Astrocyte (in vitro differentiated cells and primary cell): ENCODE data around the gene PLG. TPM values are rescaled to one million over a fixed set of nuclear protein-coding genes. Genes with fewer than 3 reads are reported as not detected.
"Not testable (repeated sequence)": the region's sequence is repeated elsewhere in the genome, so short reads cannot be mapped to it uniquely, and the experiment has no call there.

Experiments used
- DNase-seq: peaks from one replicate; pipeline ENCODE4 v3.0.0-alpha.2; 2010; ENCODE audit warnings: low read depth
- FAIRE-seq: peaks from 2 replicates; lab custom pipeline; 2011; peaks lifted over from hg19 to GRCh38; lab: Jason Lieb, UNC
- H2AFZ ChIP-seq: 2 replicates; pipeline ENCODE4 v1.6.0; 2012; ENCODE audit warnings: low read depth, low read length, inconsistent platforms
- H3K27ac ChIP-seq: 2 replicates; pipeline ENCODE4 v1.5.1; 2011; ENCODE audit warnings: low read depth, low read length, inconsistent platforms
- H3K27me3 ChIP-seq: 2 replicates; pipeline ENCODE4 v1.6.0; 2011; ENCODE audit warnings: low read length, inconsistent platforms; ENCODE audit not compliant: insufficient read depth
- H3K36me3 ChIP-seq: 2 replicates; pipeline ENCODE4 v1.5.1; 2011; ENCODE audit warnings: low read length, inconsistent platforms; ENCODE audit not compliant: insufficient read depth
- H3K4me1 ChIP-seq: 2 replicates; pipeline ENCODE4 v1.5.1; 2011; ENCODE audit warnings: low read length, inconsistent platforms; ENCODE audit not compliant: insufficient read depth
- H3K4me2 ChIP-seq: 2 replicates; pipeline ENCODE4 v1.6.0; 2012; ENCODE audit warnings: low read length, inconsistent platforms
- H3K4me3 ChIP-seq: 2 replicates; pipeline ENCODE4 v1.5.1; 2011; ENCODE audit warnings: low read depth, mild to moderate bottlenecking, low read length, inconsistent platforms; ENCODE audit not compliant: insufficient read depth
- H3K79me2 ChIP-seq: 2 replicates; pipeline ENCODE4 v1.6.0; 2012; ENCODE audit warnings: mild to moderate bottlenecking, low read length, inconsistent platforms; ENCODE audit not compliant: insufficient read depth
- H3K9ac ChIP-seq: 2 replicates; pipeline ENCODE4 v1.6.0; 2012; ENCODE audit warnings: mild to moderate bottlenecking, low read length, inconsistent platforms
- H3K9me3 ChIP-seq: 2 replicates; pipeline ENCODE4 v1.5.1; 2012; ENCODE audit warnings: low read depth, mild to moderate bottlenecking, low read length, inconsistent platforms; ENCODE audit not compliant: insufficient read depth
- H4K20me1 ChIP-seq: 2 replicates; pipeline ENCODE4 v1.6.0; 2012; ENCODE audit warnings: low read length, inconsistent platforms; ENCODE audit not compliant: insufficient read depth
- H3K27ac Mint-ChIP-seq: one replicate; pipeline ENCODE4 v1.8.0; 2021; ENCODE audit warnings: mild to moderate bottlenecking, mixed read lengths; ENCODE audit not compliant: unreplicated experiment
- H3K27me3 Mint-ChIP-seq: one replicate; pipeline ENCODE4 v1.8.0; 2021; ENCODE audit warnings: low read depth, mixed read lengths; ENCODE audit not compliant: unreplicated experiment
- H3K36me3 Mint-ChIP-seq: one replicate; pipeline ENCODE4 v1.8.0; 2021; ENCODE audit warnings: low read depth, mixed read lengths; ENCODE audit not compliant: unreplicated experiment
- H3K4me1 Mint-ChIP-seq: one replicate; pipeline ENCODE4 v1.8.0; 2021; ENCODE audit warnings: low read depth, mixed read lengths; ENCODE audit not compliant: unreplicated experiment
- H3K4me3 Mint-ChIP-seq: one replicate; pipeline ENCODE4 v1.8.0; 2021; ENCODE audit warnings: mild to moderate bottlenecking, moderate library complexity, mixed read lengths; ENCODE audit not compliant: unreplicated experiment
- H3K9me3 Mint-ChIP-seq: one replicate; pipeline ENCODE4 v1.8.0; 2021; ENCODE audit warnings: mild to moderate bottlenecking, mixed read lengths; ENCODE audit not compliant: unreplicated experiment
- CTCF ChIP-seq: IDR thresholded peaks from 2 replicates; pipeline ENCODE4 v1.5.1; 2011; ENCODE audit warnings: low read depth, mild to moderate bottlenecking, inconsistent platforms, low read length, moderate library complexity; ENCODE audit not compliant: insufficient read depth
- EZH2 ChIP-seq: IDR thresholded peaks from 2 replicates; pipeline ENCODE4 v1.6.1; 2012; ENCODE audit warnings: mild to moderate bottlenecking, low read length, inconsistent platforms; ENCODE audit not compliant: insufficient read depth
- total RNA-seq: library from RNA; stranded (reverse); gene quantifications from 2 replicates; pipeline ENCODE4 v1.2.1, GENCODE V29; 2021

The PLG gene
- total RNA-seq, 1 donor from 2014 or later, result 0.16 TPM

GRCh38 chr6:160798625-160799024 lies 96.6 kb downstream of the PLG start:
- Mint-ChIP-seq H3K4me3 (no peak overlapping the region), H3K4me1 (no peaks in the 10 kb centered on the region), H3K9me3 (no peaks in the 10 kb centered on the region), H3K27ac (no peak overlapping the region), H3K36me3 (no peaks in the 10 kb centered on the region), H3K27me3 (no peaks in the 10 kb centered on the region)
- Histone ChIP-seq H4K20me1 (no peaks in the 10 kb centered on the region), H3K4me3 (no peak overlapping the region), H3K9me3 (no peaks in the 10 kb centered on the region), H3K4me1 (no peaks in the 10 kb centered on the region), H3K9ac (no peak overlapping the region), H3K79me2 (no peaks in the 10 kb centered on the region), H3K4me2 (no peak overlapping the region), H3K27ac (no peak overlapping the region), H2AFZ (no peak overlapping the region), H3K27me3 (no peaks in the 10 kb centered on the region), H3K36me3 (no peaks in the 10 kb centered on the region)
- FAIRE-seq (no peak), DNase-seq (no peak)
- no peak for TF ChIP-seq EZH2
- TF ChIP-seq CTCF, result no peak

- Mint-ChIP-seq H3K36me3 (no peaks in the 10 kb centered on the region), H3K4me3 (no peak overlapping the region), H3K9me3 (no peaks in the 10 kb centered on the region), H3K4me1 (no peaks in the 10 kb centered on the region), H3K27ac (no peak overlapping the region), H3K27me3 (no peaks in the 10 kb centered on the region)
- Histone ChIP-seq H3K27ac (no peak overlapping the region), H4K20me1 (no peaks in the 10 kb centered on the region), H3K27me3 (no peaks in the 10 kb centered on the region), H3K4me3 (no peak overlapping the region), H3K9ac (no peak overlapping the region), H3K4me2 (no peak overlapping the region), H2AFZ (no peak overlapping the region), H3K36me3 (no peaks in the 10 kb centered on the region), H3K9me3 (no peaks in the 10 kb centered on the region), H3K4me1 (no peaks in the 10 kb centered on the region), H3K79me2 (no peaks in the 10 kb centered on the region)
- FAIRE-seq (no peak), DNase-seq (no peak)
- TF ChIP-seq CTCF, result no peak
- TF ChIP-seq EZH2, result no peak
Measured at GRCh38 chr6:160799801-160800506, 97.9 kb downstream of the PLG start.

- no peak for FAIRE-seq
- H3K27ac Mint-ChIP-seq, result no peak overlapping the region
- no peak for TF ChIP-seq CTCF
- TF ChIP-seq EZH2, result no peak
- Histone ChIP-seq H3K4me2 (no peak overlapping the region), H3K9ac (no peak overlapping the region), H4K20me1 (no peaks in the 10 kb centered on the region), H2AFZ (no peak overlapping the region), H3K36me3 (no peaks in the 10 kb centered on the region), H3K4me3 (no peak overlapping the region), H3K9me3 (no peaks in the 10 kb centered on the region), H3K27ac (no peak overlapping the region), H3K4me1 (no peaks in the 10 kb centered on the region), H3K79me2 (no peaks in the 10 kb centered on the region), H3K27me3 (no peaks in the 10 kb centered on the region)
- no peaks in the 10 kb centered on the region for H3K36me3 Mint-ChIP-seq
- DNase-seq, result no peak
- no peak overlapping the region for H3K4me3 Mint-ChIP-seq
- H3K9me3 Mint-ChIP-seq, result no peaks in the 10 kb centered on the region
- no peaks in the 10 kb centered on the region for H3K27me3 Mint-ChIP-seq
- no peaks in the 10 kb centered on the region for H3K4me1 Mint-ChIP-seq
Measured at GRCh38 chr6:160801418-160801817, 99.4 kb downstream of the PLG start.

GRCh38 chr6:160802049-160802448 lies 100.0 kb downstream of the PLG start:
- FAIRE-seq, H3K4me3 Mint-ChIP-seq, H3K4me1 ChIP-seq, H3K27ac ChIP-seq, H3K27me3 Mint-ChIP-seq, H3K36me3 Mint-ChIP-seq, H3K4me2 ChIP-seq, H3K27ac Mint-ChIP-seq, H3K36me3 ChIP-seq, H3K4me1 Mint-ChIP-seq, H3K79me2 ChIP-seq, H2AFZ ChIP-seq, H3K27me3 ChIP-seq, H4K20me1 ChIP-seq, H3K9me3 ChIP-seq, H3K9ac ChIP-seq, DNase-seq, H3K9me3 Mint-ChIP-seq, H3K4me3 ChIP-seq: not testable (repeated sequence)
